Sigmoid colon (tissue), 7 donors: ENCODE results near the gene SHISAL1. TPM values are rescaled to one million over a fixed set of nuclear protein-coding genes. Genes with fewer than 3 reads are reported as not detected.

Experiments
- DNase-seq: peaks from one replicate; pipeline ENCODE4 v3.0.0-alpha.2; 2019
- H3K27ac ChIP-seq, 4 donors: fragments of 200-600 bp; sonication (generic); one replicate each; pipeline ENCODE4 v1.5.1; 2016 to 2019; ENCODE audit warnings: mild to moderate bottlenecking in 1 of 4
- H3K27me3 ChIP-seq, 3 donors: fragments of 200-600 bp; sonication (generic); one replicate each; pipeline ENCODE4 v1.5.1; 2019; ENCODE audit warnings: mild to moderate bottlenecking in 1 of 3
- H3K36me3 ChIP-seq, 4 donors: fragments of 200-600 bp; sonication (generic); one replicate each; pipeline ENCODE4 v1.5.1; 2016 to 2019
- H3K4me1 ChIP-seq, 4 donors: fragments of 200-600 bp; sonication (generic); one replicate each; pipeline ENCODE4 v1.5.1; 2017 to 2019
- H3K4me3 ChIP-seq, 4 donors: fragments of 200-600 bp; sonication (generic); one replicate each; pipeline ENCODE4 v1.5.1; 2017 to 2019; ENCODE audit warnings: mild to moderate bottlenecking in 2 of 4, moderate library complexity in 1 of 4
- H3K9me3 ChIP-seq, 4 donors: fragments of 200-600 bp in 3 of 4; sonication (generic) in 3 of 4; one replicate each; pipeline versions ENCODE4 v1.5.1 to v1.6.1; 2013 to 2019
- CTCF ChIP-seq, 4 experiments: fragments of 450-650 bp in 3 of 4; fragments of 200-600 bp in 1 of 4; IDR thresholded peaks; one replicate each; pipeline ENCODE4 v1.5.1; 2016 to 2019; ENCODE audit warnings: antibody characterized with exemption in 4 of 4, mild to moderate bottlenecking in 3 of 4, moderate library complexity in 2 of 4
- EP300 ChIP-seq, 4 donors: sonication (generic); formaldehyde crosslinking; IDR thresholded peaks; one replicate each; pipeline ENCODE4 v1.6.1; 2017; ENCODE audit warnings: antibody characterized with exemption in 4 of 4
- POLR2A ChIP-seq, 2 donors: fragments of 450-650 bp; IDR thresholded peaks; one replicate each; pipeline ENCODE4 v1.6.1; 2016; ENCODE audit warnings: antibody characterized with exemption in 2 of 2, mild to moderate bottlenecking in 2 of 2, moderate library complexity in 2 of 2
- POLR2AphosphoS5 ChIP-seq, 4 donors: sonication (generic); formaldehyde crosslinking; IDR thresholded peaks; one replicate each; pipeline ENCODE4 v1.6.1; 2017; ENCODE audit warnings: antibody characterized with exemption in 4 of 4
- WGBS, 2 donors: extraction: QIAGEN DNeasy Blood & Tissue Kit; methylation state at CpG; one replicate each; pipeline ENCODE4 v1.1.7; 2013; 5-methylcytosine and 5-hydroxymethylcytosine counted together
- intact Hi-C: fragments of 100-400 bp; cut with DNase I; formaldehyde crosslinking; loops from one replicate; pipeline ENCODE4 v1.15.1; 2023
- polyA plus RNA-seq, 3 donors: library from polyadenylated mRNA; stranded (reverse); fragments of 200-250 nt; gene quantifications; one replicate each; pipeline ENCODE4 v1.2.3, GENCODE V29; 2013
- total RNA-seq, 4 donors: library from RNA; depleted of rRNA; stranded (reverse); fragments of >200 nt; gene quantifications; one replicate each; pipeline ENCODE4 v1.1.0, GENCODE V29; 2016
- donor health status: healthy with polysubstance abuse.
- donor health status: Bipolar disorder and iron deficiency.
- donor health status: healthy.

Gene SHISAL1
- total and polyA plus RNA-seq, 7 donors: 0.23 to 32.4 (median 20.7) TPM

- H3K36me3 ChIP-seq: peaks cover 0 to 19% (median 4%) of the 10 kb centered on the region in 4 donors
- H3K4me1 ChIP-seq: no peaks in the 10 kb centered on the region
- 79 to 88% methylated on average over 5 of the region's 5 CpGs for WGBS, 2 donors
- DNase-seq: no peak
- no peak overlapping the region for H3K4me3 ChIP-seq
- intact Hi-C loops: no loop called here
- TF ChIP-seq POLR2AphosphoS5 (IDR thresholded peaks at IDR 0.05): no peak
- no peak for TF ChIP-seq CTCF (IDR thresholded peaks at IDR 0.05)
- TF ChIP-seq POLR2A (IDR thresholded peaks at IDR 0.05): no peak
- no peak for TF ChIP-seq EP300 (IDR thresholded peaks at IDR 0.05)
- no peak overlapping the region for H3K27ac ChIP-seq
- H3K9me3 ChIP-seq: peaks cover 0 to 6% (median 4%) of the 10 kb centered on the region in 4 donors
- no peaks in the 10 kb centered on the region for H3K27me3 ChIP-seq
Observed at GRCh38 chr22:44247346-44247745, 65.4 kb downstream of the SHISAL1 start.

GRCh38 chr22:44246615-44247326 is 66.0 kb downstream of the SHISAL1 start:
- DNase-seq: no peak
- H3K27me3 ChIP-seq: no peaks in the 10 kb centered on the region
- H3K27ac ChIP-seq: no peak overlapping the region
- H3K4me3 ChIP-seq: no peak overlapping the region
- peaks cover 0 to 6% (median 4%) of the 10 kb centered on the region in 4 donors for H3K9me3 ChIP-seq
- no peaks in the 10 kb centered on the region for H3K4me1 ChIP-seq
- TF ChIP-seq POLR2A (IDR thresholded peaks at IDR 0.05) (no peak), CTCF (IDR thresholded peaks at IDR 0.05) (no peak), EP300 (IDR thresholded peaks at IDR 0.05) (no peak)
- intact Hi-C loops: no loop called here
- H3K36me3 ChIP-seq: peaks cover 0 to 19% (median 4%) of the 10 kb centered on the region in 4 donors
- 69 to 84% methylated on average over 8 of the region's 8 CpGs for WGBS, 2 donors

DNA sequence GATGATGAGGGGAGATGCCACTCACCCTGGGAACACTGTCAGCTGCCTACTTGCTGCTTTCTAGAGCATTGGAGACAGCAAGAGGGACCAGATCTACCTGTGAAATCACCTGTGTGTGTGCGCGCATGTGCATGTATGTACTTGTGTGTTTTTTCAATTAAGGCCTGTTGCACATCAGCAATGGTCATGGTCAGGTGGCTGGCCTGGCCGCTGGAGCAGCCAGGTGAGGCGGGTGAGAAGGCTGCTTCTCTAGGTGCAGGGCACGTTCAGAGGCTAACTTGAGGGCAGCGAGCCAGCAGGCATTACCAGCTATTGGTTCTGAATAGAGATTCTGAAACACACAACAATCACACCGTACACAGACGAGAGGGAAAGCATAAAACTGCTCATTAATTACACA is 66.9 kb downstream of the SHISAL1 start:
- Histone ChIP-seq H3K4me1 (no peaks in the 10 kb centered on the region), H3K9me3 (peaks cover 0 to 6% (median 4%) of the 10 kb centered on the region in 4 donors), H3K4me3 (no peak overlapping the region), H3K27ac (no peak overlapping the region), H3K36me3 (peaks cover 0 to 19% (median 4%) of the 10 kb centered on the region in 4 donors), H3K27me3 (no peaks in the 10 kb centered on the region)
- 80 to 90% methylated on average over 8 of the region's 8 CpGs for WGBS, 2 donors
- intact Hi-C loops: no loop called here
- DNase-seq: no peak
- TF ChIP-seq EP300 (IDR thresholded peaks at IDR 0.05) (no peak), CTCF (IDR thresholded peaks at IDR 0.05) (no peak), POLR2AphosphoS5 (IDR thresholded peaks at IDR 0.05) (no peak), POLR2A (IDR thresholded peaks at IDR 0.05) (no peak)

GRCh38 chr22:44245438-44245837 is 67.3 kb downstream of the SHISAL1 start:
- intact Hi-C loops: no loop called here
- no peaks in the 10 kb centered on the region for H3K27me3 ChIP-seq
- no peak for TF ChIP-seq POLR2A (IDR thresholded peaks at IDR 0.05)
- TF ChIP-seq POLR2AphosphoS5 (IDR thresholded peaks at IDR 0.05): no peak
- no peak for TF ChIP-seq CTCF (IDR thresholded peaks at IDR 0.05)
- no peak for TF ChIP-seq EP300 (IDR thresholded peaks at IDR 0.05)
- H3K9me3 ChIP-seq: peaks cover 0 to 6% (median 4%) of the 10 kb centered on the region in 4 donors
- H3K36me3 ChIP-seq: peaks cover 0 to 19% (median 4%) of the 10 kb centered on the region in 4 donors
- no peak overlapping the region for H3K27ac ChIP-seq
- no peak for DNase-seq
- no peak overlapping the region for H3K4me3 ChIP-seq
- 82 to 89% methylated on average over 7 of the region's 7 CpGs for WGBS, 2 donors
- no peaks in the 10 kb centered on the region for H3K4me1 ChIP-seq
